Mesodermal cell (in vitro differentiated cells): ENCODE results near the gene MYOZ1. TPM values are rescaled to one million over a fixed set of nuclear protein-coding genes. Genes with fewer than 3 reads are reported as not detected.
"Not testable (repeated sequence)": the region's sequence is repeated elsewhere in the genome, so short reads cannot be mapped to it uniquely, and the experiment has no call there.

Source experiments
- H3K27ac ChIP-seq: 2 replicates; pipeline ENCODE4 v1.7.0; 2013; ENCODE audit warnings: mild to moderate bottlenecking, low read depth, low read length, moderate library complexity; ENCODE audit not compliant: severe bottlenecking
- H3K36me3 ChIP-seq: 2 replicates; pipeline ENCODE4 v1.7.1; 2013; ENCODE audit warnings: mild to moderate bottlenecking, low read length, moderate library complexity; ENCODE audit not compliant: control insufficient read depth, insufficient read depth
- H3K4me1 ChIP-seq: one replicate; pipeline ENCODE4 v1.7.1; 2013; ENCODE audit warnings: mild to moderate bottlenecking, low read length; ENCODE audit not compliant: insufficient read depth, control insufficient read depth, poor library complexity, severe bottlenecking
- H3K4me3 ChIP-seq: 2 replicates; pipeline ENCODE4 v1.7.0; 2013; ENCODE audit warnings: low read length, control low read depth, mild to moderate bottlenecking; ENCODE audit not compliant: insufficient read depth, poor library complexity, severe bottlenecking; ENCODE audit errors: extremely low read depth
- H3K9me3 ChIP-seq: 2 replicates; pipeline ENCODE4 v1.7.1; 2013; ENCODE audit warnings: mild to moderate bottlenecking, low read length, moderate library complexity; ENCODE audit not compliant: control insufficient read depth
- WGBS, 2 experiments: methylation state at CpG; one replicate each; pipeline ENCODE4 v1.1.5; 2013; ENCODE audit warnings: missing lambda C conversion rate in 2 of 2; ENCODE audit not compliant: insufficient coverage in 2 of 2; 5-methylcytosine and 5-hydroxymethylcytosine counted together
- polyA plus RNA-seq, 2 experiments: library from polyadenylated mRNA; stranded (reverse); fragments of 50-300 nt; gene quantifications; one replicate each; pipeline ENCODE4 v1.2.3, GENCODE V29; 2013

The MYOZ1 gene
- 2.3 TPM for polyA plus RNA-seq (2013, experiment 1 of 2)
- polyA plus RNA-seq (2013, experiment 2 of 2), result 1.9 TPM

- WGBS, 2 experiments, result 89 to 91% methylated on average over 4 to 5 of the region's 9 CpGs
- Histone ChIP-seq H3K36me3 (no peaks in the 10 kb centered on the region), H3K4me1 (peaks cover 22% of the 10 kb centered on the region), H3K9me3 (no peaks in the 10 kb centered on the region), H3K4me3 (peak within 1 kb of the TSS; percentile 5), H3K27ac (peak within 1 kb of the TSS; percentile 45)
These were observed at the start of gene MYOZ1 for GRCh38 chr10:73641328-73642060. Gene MYOZ1, minus strand, starts transcription at chr10:73641474. Its CDS starts 1,457 bp downstream, at chr10:73640017.

- not testable (repeated sequence) for H3K4me3 ChIP-seq, H3K9me3 ChIP-seq, H3K36me3 ChIP-seq, H3K27ac ChIP-seq, H3K4me1 ChIP-seq
- 100% methylated on average over 2 of the region's 6 CpGs; no CpG with 5 or more reads in 1 of the 2 experiments for WGBS, 2 experiments
These were observed 49.5 kb upstream of the MYOZ1 start for GRCh38 chr10:73690755-73691154.

- H3K27ac ChIP-seq, result not testable (repeated sequence)
These were observed 48.3 kb upstream of the MYOZ1 start for GRCh38 chr10:73689596-73689995.

GRCh38 chr10:73687641-73688040 lies 46.4 kb upstream of the MYOZ1 start:
- not testable (repeated sequence) for H3K4me3 ChIP-seq, H3K9me3 ChIP-seq, H3K4me1 ChIP-seq, H3K36me3 ChIP-seq, H3K27ac ChIP-seq
- no CpG with 5 or more reads among the region's 1 CpG for WGBS, 2 experiments

More at GRCh38 chr10:73689596-73689995, 48.3 kb upstream of the MYOZ1 start:
- H3K4me3 ChIP-seq, H3K9me3 ChIP-seq, H3K36me3 ChIP-seq, H3K4me1 ChIP-seq: not testable (repeated sequence)
- 93% methylated on average over 11 of the region's 28 CpGs; no CpG with 5 or more reads in 1 of the 2 experiments for WGBS, 2 experiments

- not testable (repeated sequence) for H3K9me3 ChIP-seq, H3K36me3 ChIP-seq, H3K4me3 ChIP-seq, H3K4me1 ChIP-seq, H3K27ac ChIP-seq
- WGBS, 2 experiments, result no CpG with 5 or more reads among the region's 20 CpGs
These were observed 33.3 kb upstream of the MYOZ1 start for GRCh38 chr10:73674546-73674945.

- H3K36me3 ChIP-seq, H3K4me3 ChIP-seq, H3K27ac ChIP-seq, H3K4me1 ChIP-seq, H3K9me3 ChIP-seq: not testable (repeated sequence)
- WGBS, 2 experiments, result no CpG with 5 or more reads among the region's 4 CpGs
These were observed 27.1 kb upstream of the MYOZ1 start for GRCh38 chr10:73668378-73668777.

- H3K9me3 ChIP-seq, H3K27ac ChIP-seq, H3K36me3 ChIP-seq, H3K4me1 ChIP-seq, H3K4me3 ChIP-seq: not testable (repeated sequence)
- WGBS, 2 experiments, result 83 to 100% methylated on average over 1 of the region's 5 CpGs
These were observed 25.0 kb upstream of the MYOZ1 start for GRCh38 chr10:73666153-73666809.

GRCh38 chr10:73665581-73665980 lies 24.3 kb upstream of the MYOZ1 start:
- H3K9me3 ChIP-seq, H3K36me3 ChIP-seq, H3K27ac ChIP-seq, H3K4me3 ChIP-seq: not testable (repeated sequence)
- H3K4me1 ChIP-seq, result peaks cover 13% of the 10 kb centered on the region
- 88 to 92% methylated on average over 1 to 2 of the region's 3 CpGs for WGBS, 2 experiments

GRCh38 chr10:73664156-73665040 lies 23.1 kb upstream of the MYOZ1 start:
- not testable (repeated sequence) for H3K27ac ChIP-seq, H3K4me3 ChIP-seq, H3K36me3 ChIP-seq, H3K9me3 ChIP-seq
- 94 to 98% methylated on average over 11 to 13 of the region's 13 CpGs for WGBS, 2 experiments
- H3K4me1 ChIP-seq, result peaks cover 17% of the 10 kb centered on the region

- not testable (repeated sequence) for H3K9me3 ChIP-seq, H3K36me3 ChIP-seq, H3K4me3 ChIP-seq, H3K27ac ChIP-seq
- WGBS, 2 experiments, result 93 to 100% methylated on average over 1 to 9 of the region's 10 CpGs
- peaks cover 17% of the 10 kb centered on the region for H3K4me1 ChIP-seq
These were observed 22.3 kb upstream of the MYOZ1 start for GRCh38 chr10:73663621-73664020.
